ENCODE data around the gene FOXA2. TPM values are rescaled to one million over a fixed set of nuclear protein-coding genes. Genes with fewer than 3 reads are reported as not detected.

Gene FOXA2
- total and polyA plus RNA-seq, 2 of the 13 experiments (the other 11 are each of a cell fraction or from before 2014, with no cell fraction given) = 8.8 to 12.2 TPM

DNA sequence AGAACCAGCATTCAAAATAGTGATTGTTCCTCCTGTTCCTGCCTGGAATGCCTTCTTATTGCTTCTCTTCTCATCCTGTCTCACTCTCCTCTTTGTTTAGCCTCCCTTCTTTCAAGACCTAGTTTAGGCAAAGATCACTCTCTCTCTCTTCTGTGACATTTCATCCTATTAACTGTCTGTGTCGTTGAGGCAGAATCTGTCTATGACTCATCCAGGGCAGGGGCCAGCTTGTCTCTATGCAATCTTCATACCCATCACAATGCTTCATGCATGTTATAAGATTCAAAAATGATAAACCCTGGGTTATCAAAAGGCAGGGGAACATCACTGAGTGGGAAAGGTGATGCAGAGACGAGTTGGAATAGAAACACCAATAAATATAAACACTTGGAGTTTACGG, 32.2 kb upstream of the FOXA2 start:
- ATAC-seq = no peak
- POLR2A ChIA-PET = no interaction called here
- H3K27ac ChIP-seq (ENCODE audit: extremely low read length, insufficient read depth, low read length) = no peak overlapping the region

More for the DNA sequence above, 32.2 kb upstream of the FOXA2 start:
- Histone ChIP-seq H3K27me3 (ENCODE audit: control insufficient read depth in 1 of 2, insufficient read depth in 2 of 2, low read length in 2 of 2) (0 out of 5 replicates have a peak, but pooled peaks cover 4 to 15% of the 10 kb centered on the region in 2 experiments), H3K4me2 (ENCODE audit: low read depth, low read length) (no peak overlapping the region), H4K20me1 (ENCODE audit: insufficient read depth, low read length) (no peaks in the 10 kb centered on the region), H3K36me3 (replicated peaks in 1 of 2; ENCODE audit: control insufficient read depth in 1 of 2, insufficient read depth in 2 of 2, low read length in 2 of 2) (no peaks in the 10 kb centered on the region), H3K4me1 (ENCODE audit: insufficient read depth, low read length) (peaks cover 12% of the 10 kb centered on the region), H2AFZ (ENCODE audit: low read length) (no peak overlapping the region), H3K9ac (ENCODE audit: insufficient read depth, low read depth, low read length) (no peak overlapping the region), H3K9me3 (ENCODE audit: low read length) (no peaks in the 10 kb centered on the region), H3K79me2 (ENCODE audit: insufficient read depth, low read length) (no peaks in the 10 kb centered on the region), H3K4me3 (replicated peaks in 1 of 3; ENCODE audit: insufficient read depth in 1 of 3, low read depth in 2 of 3, low read length in 3 of 3) (no peak overlapping the region)
- FAIRE-seq = no peak
- no TSS peak for BruUV-seq (replicated peaks)
- no peak for DNase-seq (ENCODE audit: low spot score)
- WGBS (ENCODE audit: low lambda C conversion rate) = 27% methylated on average over 3 of the region's 3 CpGs
- CTCF ChIA-PET (ENCODE audit: low intra/inter-chr PET ratio, low total read pairs) = no interaction called here
- TF ChIP-seq, protein P1, sequence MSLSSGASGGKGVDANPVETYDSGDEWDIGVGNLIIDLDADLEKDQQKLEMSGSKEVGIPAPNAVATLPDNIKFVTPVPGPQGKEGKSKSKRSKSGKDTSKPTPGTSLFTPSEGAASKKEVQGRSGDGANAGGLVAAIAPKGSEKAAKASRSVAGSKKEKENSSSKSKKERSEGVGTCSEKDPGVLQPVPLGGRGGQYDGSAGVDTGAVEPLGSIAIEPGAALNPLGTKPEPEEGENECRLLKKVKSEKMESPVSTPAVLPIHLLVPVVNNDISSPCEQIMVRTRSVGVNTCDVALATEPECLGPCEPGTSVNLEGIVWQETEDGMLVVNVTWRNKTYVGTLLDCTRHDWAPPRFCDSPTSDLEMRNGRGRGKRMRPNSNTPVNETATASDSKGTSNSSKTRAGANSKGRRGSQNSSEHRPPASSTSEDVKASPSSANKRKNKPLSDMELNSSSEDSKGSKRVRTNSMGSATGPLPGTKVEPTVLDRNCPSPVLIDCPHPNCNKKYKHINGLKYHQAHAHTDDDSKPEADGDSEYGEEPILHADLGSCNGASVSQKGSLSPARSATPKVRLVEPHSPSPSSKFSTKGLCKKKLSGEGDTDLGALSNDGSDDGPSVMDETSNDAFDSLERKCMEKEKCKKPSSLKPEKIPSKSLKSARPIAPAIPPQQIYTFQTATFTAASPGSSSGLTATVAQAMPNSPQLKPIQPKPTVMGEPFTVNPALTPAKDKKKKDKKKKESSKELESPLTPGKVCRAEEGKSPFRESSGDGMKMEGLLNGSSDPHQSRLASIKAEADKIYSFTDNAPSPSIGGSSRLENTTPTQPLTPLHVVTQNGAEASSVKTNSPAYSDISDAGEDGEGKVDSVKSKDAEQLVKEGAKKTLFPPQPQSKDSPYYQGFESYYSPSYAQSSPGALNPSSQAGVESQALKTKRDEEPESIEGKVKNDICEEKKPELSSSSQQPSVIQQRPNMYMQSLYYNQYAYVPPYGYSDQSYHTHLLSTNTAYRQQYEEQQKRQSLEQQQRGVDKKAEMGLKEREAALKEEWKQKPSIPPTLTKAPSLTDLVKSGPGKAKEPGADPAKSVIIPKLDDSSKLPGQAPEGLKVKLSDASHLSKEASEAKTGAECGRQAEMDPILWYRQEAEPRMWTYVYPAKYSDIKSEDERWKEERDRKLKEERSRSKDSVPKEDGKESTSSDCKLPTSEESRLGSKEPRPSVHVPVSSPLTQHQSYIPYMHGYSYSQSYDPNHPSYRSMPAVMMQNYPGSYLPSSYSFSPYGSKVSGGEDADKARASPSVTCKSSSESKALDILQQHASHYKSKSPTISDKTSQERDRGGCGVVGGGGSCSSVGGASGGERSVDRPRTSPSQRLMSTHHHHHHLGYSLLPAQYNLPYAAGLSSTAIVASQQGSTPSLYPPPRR (CRISPR knock-in tag; IDR thresholded peaks at IDR 0.05; ENCODE audit: borderline replicate concordance) = no peak
- TF ChIP-seq KAT2B (IDR thresholded peaks at IDR 0.05; ENCODE audit: borderline replicate concordance, low read depth, low read length) (no peak), PHF20 (CRISPR knock-in tag; IDR thresholded peaks at IDR 0.05) (no peak)
- TF ChIP-seq, protein P2, sequence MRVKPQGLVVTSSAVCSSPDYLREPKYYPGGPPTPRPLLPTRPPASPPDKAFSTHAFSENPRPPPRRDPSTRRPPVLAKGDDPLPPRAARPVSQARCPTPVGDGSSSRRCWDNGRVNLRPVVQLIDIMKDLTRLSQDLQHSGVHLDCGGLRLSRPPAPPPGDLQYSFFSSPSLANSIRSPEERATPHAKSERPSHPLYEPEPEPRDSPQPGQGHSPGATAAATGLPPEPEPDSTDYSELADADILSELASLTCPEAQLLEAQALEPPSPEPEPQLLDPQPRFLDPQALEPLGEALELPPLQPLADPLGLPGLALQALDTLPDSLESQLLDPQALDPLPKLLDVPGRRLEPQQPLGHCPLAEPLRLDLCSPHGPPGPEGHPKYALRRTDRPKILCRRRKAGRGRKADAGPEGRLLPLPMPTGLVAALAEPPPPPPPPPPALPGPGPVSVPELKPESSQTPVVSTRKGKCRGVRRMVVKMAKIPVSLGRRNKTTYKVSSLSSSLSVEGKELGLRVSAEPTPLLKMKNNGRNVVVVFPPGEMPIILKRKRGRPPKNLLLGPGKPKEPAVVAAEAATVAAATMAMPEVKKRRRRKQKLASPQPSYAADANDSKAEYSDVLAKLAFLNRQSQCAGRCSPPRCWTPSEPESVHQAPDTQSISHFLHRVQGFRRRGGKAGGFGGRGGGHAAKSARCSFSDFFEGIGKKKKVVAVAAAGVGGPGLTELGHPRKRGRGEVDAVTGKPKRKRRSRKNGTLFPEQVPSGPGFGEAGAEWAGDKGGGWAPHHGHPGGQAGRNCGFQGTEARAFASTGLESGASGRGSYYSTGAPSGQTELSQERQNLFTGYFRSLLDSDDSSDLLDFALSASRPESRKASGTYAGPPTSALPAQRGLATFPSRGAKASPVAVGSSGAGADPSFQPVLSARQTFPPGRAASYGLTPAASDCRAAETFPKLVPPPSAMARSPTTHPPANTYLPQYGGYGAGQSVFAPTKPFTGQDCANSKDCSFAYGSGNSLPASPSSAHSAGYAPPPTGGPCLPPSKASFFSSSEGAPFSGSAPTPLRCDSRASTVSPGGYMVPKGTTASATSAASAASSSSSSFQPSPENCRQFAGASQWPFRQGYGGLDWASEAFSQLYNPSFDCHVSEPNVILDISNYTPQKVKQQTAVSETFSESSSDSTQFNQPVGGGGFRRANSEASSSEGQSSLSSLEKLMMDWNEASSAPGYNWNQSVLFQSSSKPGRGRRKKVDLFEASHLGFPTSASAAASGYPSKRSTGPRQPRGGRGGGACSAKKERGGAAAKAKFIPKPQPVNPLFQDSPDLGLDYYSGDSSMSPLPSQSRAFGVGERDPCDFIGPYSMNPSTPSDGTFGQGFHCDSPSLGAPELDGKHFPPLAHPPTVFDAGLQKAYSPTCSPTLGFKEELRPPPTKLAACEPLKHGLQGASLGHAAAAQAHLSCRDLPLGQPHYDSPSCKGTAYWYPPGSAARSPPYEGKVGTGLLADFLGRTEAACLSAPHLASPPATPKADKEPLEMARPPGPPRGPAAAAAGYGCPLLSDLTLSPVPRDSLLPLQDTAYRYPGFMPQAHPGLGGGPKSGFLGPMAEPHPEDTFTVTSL (CRISPR knock-in tag; IDR thresholded peaks at IDR 0.05; ENCODE audit: borderline replicate concordance) = no peak
- intact Hi-C loops (cut with micrococcal nuclease; ENCODE audit: unreplicated experiment) (loop anchor here (5.0 kb wide), 1 partner anchor 66 kb away; no protein-coding TSS in a partner anchor), in situ Hi-C loops (cut with HindIII; ENCODE audit: extremely low pct_ligation_motif_present, low pct_unique_long_range_greater_than_20kb) (no loop called here)
